ENCODE results near the gene MICB. TPM values are rescaled to one million over a fixed set of nuclear protein-coding genes. Genes with fewer than 3 reads are reported as not detected.
A peak's percentile ranks its signal among the peaks of the same experiment; 100 is the strongest.

Gene MICB
- total RNA-seq, 1 donor from 2014 or later: 0.31 TPM

DNA sequence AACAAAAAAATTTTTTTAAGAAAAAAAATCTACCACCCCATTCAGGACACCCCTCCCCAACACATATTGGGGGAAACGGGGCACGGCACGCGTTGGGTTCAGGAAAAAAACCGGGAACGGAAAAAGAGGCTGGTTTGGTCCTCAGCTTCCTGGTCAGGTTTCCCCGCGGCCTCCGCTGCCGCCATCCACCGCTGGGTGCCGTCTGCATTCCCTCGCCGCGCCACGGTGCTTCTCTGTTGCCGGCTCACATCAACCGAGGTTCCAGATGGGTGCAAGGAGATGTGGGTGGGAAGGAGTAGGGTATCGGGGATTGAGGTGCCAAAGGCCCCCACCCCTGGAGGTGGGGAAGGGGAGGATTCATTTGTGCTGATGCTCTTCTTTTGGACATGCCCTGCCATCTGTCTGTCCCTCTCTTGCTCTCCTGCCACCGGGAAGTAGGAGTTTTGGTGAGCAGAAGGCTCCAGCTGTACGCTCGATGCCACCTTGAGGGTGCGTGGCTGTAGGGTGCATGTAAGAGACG lies 36.6 kb downstream of the MICB start:
- Mint-ChIP-seq H3K36me3 (peaks cover 63% of the 10 kb centered on the region), H3K4me1 (peaks cover 17% of the 10 kb centered on the region)

DNA sequence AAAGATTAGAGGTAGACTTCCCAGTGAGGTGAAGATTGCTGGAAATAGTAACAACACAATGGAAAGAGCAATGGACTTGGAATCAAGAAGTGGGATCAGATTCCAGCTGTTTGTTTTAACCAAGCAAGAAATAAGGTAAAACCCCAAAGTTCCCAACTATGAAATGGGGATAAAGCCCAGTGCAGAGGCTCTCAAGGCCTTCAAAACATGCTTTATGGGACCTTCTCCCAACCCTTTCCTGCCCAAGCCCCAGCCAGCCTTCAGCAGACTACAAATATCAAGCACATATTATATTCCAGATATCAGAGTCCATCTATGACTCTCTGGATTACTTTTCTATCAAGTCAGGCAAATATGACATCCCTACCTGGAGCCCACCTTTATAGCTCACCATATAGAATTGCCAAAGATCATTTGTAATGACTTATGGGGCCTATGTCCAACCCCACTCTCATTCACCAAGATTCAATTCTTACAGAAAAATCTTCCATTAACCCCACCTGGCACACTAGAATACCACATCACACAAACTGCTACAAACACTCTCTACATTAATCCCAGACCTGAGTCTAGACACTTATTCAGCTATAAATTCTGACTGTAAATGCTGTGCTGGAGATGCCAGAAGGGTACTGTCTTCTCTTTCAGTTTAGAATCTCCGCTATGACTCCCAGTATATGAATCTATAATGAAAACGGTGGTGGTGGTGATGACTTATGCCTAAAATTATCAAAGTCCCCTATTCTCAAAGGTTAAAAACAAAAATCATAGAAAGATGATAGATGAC lies 37.8 kb downstream of the MICB start:
- Mint-ChIP-seq H3K9me3 (no peaks in the 10 kb centered on the region), H3K4me3 (no peak overlapping the region)

More for the DNA sequence above, 36.6 kb downstream of the MICB start:
- Mint-ChIP-seq H3K27ac (no peak overlapping the region), H3K27me3 (ENCODE audit: low read depth) (no peaks in the 10 kb centered on the region), H3K4me3 (no peak overlapping the region), H3K9me3 (no peaks in the 10 kb centered on the region)
- DNase-seq (ENCODE audit: low spot score in 2 of 2, unreplicated experiment in 2 of 2): no peak
- TF ChIP-seq, protein P1, sequence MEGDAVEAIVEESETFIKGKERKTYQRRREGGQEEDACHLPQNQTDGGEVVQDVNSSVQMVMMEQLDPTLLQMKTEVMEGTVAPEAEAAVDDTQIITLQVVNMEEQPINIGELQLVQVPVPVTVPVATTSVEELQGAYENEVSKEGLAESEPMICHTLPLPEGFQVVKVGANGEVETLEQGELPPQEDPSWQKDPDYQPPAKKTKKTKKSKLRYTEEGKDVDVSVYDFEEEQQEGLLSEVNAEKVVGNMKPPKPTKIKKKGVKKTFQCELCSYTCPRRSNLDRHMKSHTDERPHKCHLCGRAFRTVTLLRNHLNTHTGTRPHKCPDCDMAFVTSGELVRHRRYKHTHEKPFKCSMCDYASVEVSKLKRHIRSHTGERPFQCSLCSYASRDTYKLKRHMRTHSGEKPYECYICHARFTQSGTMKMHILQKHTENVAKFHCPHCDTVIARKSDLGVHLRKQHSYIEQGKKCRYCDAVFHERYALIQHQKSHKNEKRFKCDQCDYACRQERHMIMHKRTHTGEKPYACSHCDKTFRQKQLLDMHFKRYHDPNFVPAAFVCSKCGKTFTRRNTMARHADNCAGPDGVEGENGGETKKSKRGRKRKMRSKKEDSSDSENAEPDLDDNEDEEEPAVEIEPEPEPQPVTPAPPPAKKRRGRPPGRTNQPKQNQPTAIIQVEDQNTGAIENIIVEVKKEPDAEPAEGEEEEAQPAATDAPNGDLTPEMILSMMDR (IDR thresholded peaks at IDR 0.05; ENCODE audit: unreplicated experiment): no peak

DNA sequence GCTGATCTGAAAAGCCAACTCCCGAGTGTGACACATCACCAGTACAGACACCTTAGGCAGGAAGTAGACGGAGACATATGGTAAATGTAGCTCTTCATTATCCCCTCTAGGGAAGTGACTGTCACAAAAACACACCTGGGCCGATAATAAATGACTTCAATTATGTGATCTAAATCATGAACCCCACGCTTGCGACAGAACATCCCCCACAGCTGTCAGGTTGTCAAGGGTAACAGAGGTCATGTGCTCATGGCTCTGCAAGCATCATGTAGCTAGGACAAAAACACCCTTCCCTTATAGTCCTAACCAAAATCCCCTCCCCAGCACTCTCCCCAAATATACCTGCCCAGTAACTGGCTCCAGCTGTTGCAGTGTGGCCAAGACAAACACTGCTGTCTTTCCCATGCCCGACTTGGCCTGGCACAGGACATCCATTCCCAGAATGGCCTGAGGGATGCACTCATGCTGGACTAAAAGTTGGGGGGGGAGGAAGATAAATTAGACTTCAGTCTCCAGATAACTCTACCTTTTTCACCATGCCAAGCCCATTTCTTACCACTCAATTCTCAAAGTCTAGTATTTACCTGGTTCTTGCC lies 41.0 kb downstream of the MICB start:
- Mint-ChIP-seq H3K27ac (peak overlapping the region; percentile 64), H3K4me1 (peaks cover 41% of the 10 kb centered on the region), H3K27me3 (ENCODE audit: low read depth) (no peaks in the 10 kb centered on the region), H3K9me3 (no peaks in the 10 kb centered on the region), H3K4me3 (peak overlapping the region; percentile 99), H3K36me3 (peaks cover 46% of the 10 kb centered on the region)
- TF ChIP-seq, protein P1 (IDR thresholded peaks at IDR 0.05; ENCODE audit: unreplicated experiment): no peak
- no peak for DNase-seq (ENCODE audit: low spot score in 2 of 2, unreplicated experiment in 2 of 2)

More for the DNA sequence above, 37.8 kb downstream of the MICB start:
- DNase-seq (ENCODE audit: low spot score in 2 of 2, unreplicated experiment in 2 of 2): no peak
- H3K27me3 Mint-ChIP-seq (ENCODE audit: low read depth): no peaks in the 10 kb centered on the region
- H3K36me3 Mint-ChIP-seq: peaks cover 64% of the 10 kb centered on the region
- H3K4me1 Mint-ChIP-seq: peaks cover 27% of the 10 kb centered on the region
- TF ChIP-seq, protein P1 (IDR thresholded peaks at IDR 0.05; ENCODE audit: unreplicated experiment): no peak
- H3K27ac Mint-ChIP-seq: no peak overlapping the region

DNA sequence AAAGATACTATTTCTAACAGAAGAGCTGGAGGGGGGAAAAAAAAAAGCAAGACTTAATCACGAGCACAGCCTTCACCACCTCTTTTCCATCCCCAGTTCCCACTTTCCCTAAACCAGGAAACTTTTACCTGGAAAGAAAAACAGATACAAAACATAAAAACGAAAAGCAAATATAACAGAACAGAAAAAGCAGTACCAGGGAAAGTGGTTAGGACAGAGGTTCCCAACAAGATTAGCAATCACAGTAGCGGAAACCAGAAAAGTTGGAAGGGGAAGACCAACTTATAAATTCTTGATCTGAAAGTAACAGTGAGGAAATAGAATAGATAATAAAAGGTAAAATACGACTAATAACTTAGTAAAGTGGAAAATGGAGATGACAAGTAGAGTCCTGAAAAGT lies 42.7 kb downstream of the MICB start:
- TF ChIP-seq, protein P1 (IDR thresholded peaks at IDR 0.05; ENCODE audit: unreplicated experiment): no peak
- H3K4me1 Mint-ChIP-seq: peaks cover 41% of the 10 kb centered on the region
- H3K4me3 Mint-ChIP-seq: peak overlapping the region; percentile 99
- no peak for DNase-seq (ENCODE audit: low spot score in 2 of 2, unreplicated experiment in 2 of 2)
- no peaks in the 10 kb centered on the region for H3K27me3 Mint-ChIP-seq (ENCODE audit: low read depth)
- peak overlapping the region; percentile 93 for H3K27ac Mint-ChIP-seq
- peaks cover 36% of the 10 kb centered on the region for H3K36me3 Mint-ChIP-seq
- H3K9me3 Mint-ChIP-seq: no peaks in the 10 kb centered on the region

DNA sequence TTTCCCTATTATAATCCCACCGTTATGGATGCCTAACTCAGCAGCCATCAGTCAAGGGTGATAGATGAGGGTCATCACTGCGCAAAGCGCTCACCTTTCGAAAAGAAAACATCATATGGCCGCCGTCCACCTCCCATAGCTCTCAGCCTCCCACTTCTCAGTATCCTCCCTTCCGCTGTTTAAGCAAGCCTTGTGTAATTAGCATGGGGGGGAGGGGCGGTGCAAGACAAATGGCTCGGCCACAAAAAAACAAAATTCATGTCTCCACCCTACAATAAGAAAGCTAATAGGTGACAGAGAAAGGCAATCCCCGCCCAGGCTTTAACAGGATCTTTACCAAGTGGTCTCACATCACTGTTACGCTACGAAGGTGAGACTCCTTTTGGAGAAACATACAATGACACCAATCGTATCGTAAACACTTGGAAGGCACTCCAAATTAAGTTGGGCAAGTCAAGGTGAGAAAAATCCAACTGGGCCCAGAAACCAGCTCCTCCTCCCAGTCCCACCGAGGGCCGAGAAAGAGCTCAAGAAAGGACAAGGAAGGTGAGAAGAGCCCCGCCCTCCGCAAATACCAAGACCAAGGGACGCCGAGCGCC lies 43.2 kb downstream of the MICB start:
- Mint-ChIP-seq H3K36me3 (peaks cover 31% of the 10 kb centered on the region), H3K9me3 (no peaks in the 10 kb centered on the region), H3K4me3 (peak overlapping the region; percentile 99), H3K4me1 (peaks cover 45% of the 10 kb centered on the region), H3K27me3 (ENCODE audit: low read depth) (no peaks in the 10 kb centered on the region), H3K27ac (peak overlapping the region; percentile 100)
- TF ChIP-seq, protein P1 (IDR thresholded peaks at IDR 0.05; ENCODE audit: unreplicated experiment): no peak
- DNase-seq (ENCODE audit: low spot score in 2 of 2, unreplicated experiment in 2 of 2): peak in 1 of 2 experiments; percentile 50
